SK-N-SH treated with all-trans-retinoic acid at 6 μM for 48 hours (cell line): ENCODE data around the gene CNTNAP2.

Experiments
- ATAC-seq: fragments of 200-7000 bp; cut with Tn5 transposase; 3 replicates; pipeline ENCODE4 v1.9.1; 2020; ENCODE audit warnings: mild to moderate bottlenecking, moderate library complexity
- ARNTL ChIP-seq: fragments of 450-650 bp; formaldehyde crosslinking; IDR thresholded peaks from 2 replicates; pipeline ENCODE4 v1.5.0; 2020; ENCODE audit warnings: low read depth, mild to moderate bottlenecking, moderate library complexity, borderline replicate concordance
- BACH2 ChIP-seq: fragments of 250-450 bp; sonication (Bioruptor Pico); IDR thresholded peaks from 2 replicates; pipeline ENCODE4 v1.9.0; 2021; ENCODE audit warnings: mild to moderate bottlenecking, borderline replicate concordance
- CREB5 ChIP-seq: fragments of 250-450 bp; sonication (Bioruptor Pico); IDR thresholded peaks from 2 replicates; pipeline ENCODE4 v1.5.1; 2020; ENCODE audit warnings: low read depth, mild to moderate bottlenecking, moderate library complexity
- CSDC2 ChIP-seq: fragments of 250-450 bp; sonication (Bioruptor Pico); IDR thresholded peaks from 2 replicates; pipeline ENCODE4 v1.5.0; 2020; ENCODE audit warnings: mild to moderate bottlenecking, moderate library complexity
- CSRNP3 ChIP-seq: fragments of 250-450 bp; sonication (Bioruptor Pico); IDR thresholded peaks from 2 replicates; pipeline ENCODE4 v1.5.1; 2021; ENCODE audit warnings: mild to moderate bottlenecking, moderate library complexity
- ESRRG ChIP-seq: fragments of 250-450 bp; sonication (Bioruptor Pico); IDR thresholded peaks from 2 replicates; pipeline ENCODE4 v1.6.1; 2021; ENCODE audit warnings: mild to moderate bottlenecking
- ISL1 ChIP-seq: fragments of 250-450 bp; sonication (Bioruptor Pico); IDR thresholded peaks from 2 replicates; pipeline ENCODE4 v2.1.2; 2022; ENCODE audit warnings: mild to moderate bottlenecking, moderate library complexity
- OSR1 ChIP-seq: fragments of 250-450 bp; sonication (Bioruptor Pico); IDR thresholded peaks from 2 replicates; pipeline ENCODE4 v1.8.0; 2022; ENCODE audit warnings: moderate library complexity, mild to moderate bottlenecking, inconsistent platforms
- PATZ1 ChIP-seq: fragments of 250-450 bp; sonication (Bioruptor Pico); IDR thresholded peaks from 2 replicates; pipeline ENCODE4 v1.8.0; 2020; ENCODE audit warnings: mild to moderate bottlenecking, moderate library complexity, borderline replicate concordance
- POU6F1 ChIP-seq: fragments of 250-450 bp; sonication (Bioruptor Pico); IDR thresholded peaks from 2 replicates; pipeline ENCODE4 v1.8.0; 2021; ENCODE audit warnings: low read depth, mild to moderate bottlenecking, moderate library complexity, borderline replicate concordance
- PPARA ChIP-seq: fragments of 250-450 bp; sonication (Bioruptor Pico); IDR thresholded peaks from 2 replicates; pipeline ENCODE4 v1.5.0; 2020; ENCODE audit warnings: mild to moderate bottlenecking, borderline replicate concordance
- RARB ChIP-seq: fragments of 250-450 bp; sonication (Bioruptor Pico); IDR thresholded peaks from 2 replicates; pipeline ENCODE4 v1.8.0; 2021; ENCODE audit warnings: mild to moderate bottlenecking, moderate library complexity
- TCF4 ChIP-seq: fragments of 250-450 bp; sonication (Bioruptor Pico); IDR thresholded peaks from 2 replicates; pipeline ENCODE4 v1.8.0; 2021; ENCODE audit warnings: mild to moderate bottlenecking, moderate library complexity, borderline replicate concordance
- TSHZ2 ChIP-seq: fragments of 250-450 bp; sonication (Bioruptor Pico); IDR thresholded peaks from 2 replicates; pipeline ENCODE4 v1.5.0; 2020; ENCODE audit warnings: mild to moderate bottlenecking, moderate library complexity
- ZC3H10 ChIP-seq: fragments of 250-450 bp; sonication (Bioruptor Pico); IDR thresholded peaks from 2 replicates; pipeline ENCODE4 v1.5.1; 2021; ENCODE audit warnings: mild to moderate bottlenecking, moderate library complexity
- ZNF565 ChIP-seq: fragments of 450-650 bp; formaldehyde crosslinking; conservative IDR thresholded peaks from 2 replicates; pipeline ENCODE4 v1.5.0; 2020; ENCODE audit warnings: low read depth, mild to moderate bottlenecking, moderate library complexity
- ZNF70 ChIP-seq: fragments of 450-650 bp; formaldehyde crosslinking; IDR thresholded peaks from 2 replicates; pipeline ENCODE4 v1.5.0; 2020; ENCODE audit warnings: mild to moderate bottlenecking, moderate library complexity
- ZNF8 ChIP-seq: fragments of 450-650 bp; formaldehyde crosslinking; IDR thresholded peaks from 2 replicates; pipeline ENCODE4 v1.5.0; 2020; ENCODE audit warnings: mild to moderate bottlenecking, moderate library complexity

Gene CNTNAP2

GRCh38 chr7:148367731-148368475, 2251.3 kb downstream of the CNTNAP2 start (continued):
- TF ChIP-seq PATZ1 (CRISPR knock-in tag) (no peak), POU6F1 (CRISPR knock-in tag) (no peak), CSRNP3 (CRISPR knock-in tag) (no peak)
- TF ChIP-seq, all 23 proteins: peak for 0

- no peak for ATAC-seq
These were observed 2252.0 kb downstream of the CNTNAP2 start for GRCh38 chr7:148368562-148368961.

GRCh38 chr7:148371280-148371937, 2254.8 kb downstream of the CNTNAP2 start:
- ATAC-seq: no peak

More at GRCh38 chr7:148368562-148368961, 2252.0 kb downstream of the CNTNAP2 start:
- TF ChIP-seq ZC3H10 (CRISPR knock-in tag) (no peak), ZNF8 (no peak), RARB (CRISPR knock-in tag) (no peak), CREB5 (CRISPR knock-in tag) (no peak), PPARA (CRISPR knock-in tag) (no peak), ESRRG (CRISPR knock-in tag) (no peak), OSR1 (CRISPR knock-in tag) (no peak)
- TF ChIP-seq, all 23 proteins: peak for 0

GRCh38 chr7:148374396-148375259, 2258.0 kb downstream of the CNTNAP2 start:
- TF ChIP-seq ZC3H10 (CRISPR knock-in tag) (no peak), PATZ1 (CRISPR knock-in tag) (no peak), ESRRG (CRISPR knock-in tag) (no peak), CSDC2 (CRISPR knock-in tag) (no peak), ZNF8 (no peak), BACH2 (CRISPR knock-in tag) (no peak), CSRNP3 (CRISPR knock-in tag) (no peak), TSHZ2 (CRISPR knock-in tag) (no peak), ISL1 (no peak), PPARA (CRISPR knock-in tag) (no peak), ARNTL (CRISPR knock-in tag) (no peak)
- TF ChIP-seq, all 23 proteins: peak for 0
- ATAC-seq: no peak; the same call in 2 of the 3 replicates

More at GRCh38 chr7:148371280-148371937, 2254.8 kb downstream of the CNTNAP2 start:
- TF ChIP-seq CSDC2 (CRISPR knock-in tag) (no peak), ZNF70 (no peak), ZNF565 (CRISPR knock-in tag) (no peak), BACH2 (CRISPR knock-in tag) (no peak), ESRRG (CRISPR knock-in tag) (no peak), TCF4 (CRISPR knock-in tag) (no peak)
